Neuron (in vitro differentiated cells): Measurements from ENCODE around the gene COBLL1.
"Not testable (repeated sequence)": the region's sequence is repeated elsewhere in the genome, so short reads cannot be mapped to it uniquely, and the experiment has no call there.

ENCODE experiments used
- H2AFZ ChIP-seq: one replicate; pipeline ENCODE4 v1.6.1; 2013; ENCODE audit warnings: low read depth, mild to moderate bottlenecking, inconsistent platforms, low read length, moderate library complexity
- H3K27me3 ChIP-seq: one replicate; pipeline ENCODE4 v1.6.1; 2013; ENCODE audit warnings: low read length; ENCODE audit not compliant: insufficient read depth
- H3K36me3 ChIP-seq: one replicate; pipeline ENCODE4 v1.6.1; 2013; ENCODE audit warnings: low read length; ENCODE audit not compliant: insufficient read depth
- H3K4me1 ChIP-seq: one replicate; pipeline ENCODE4 v1.6.1; 2013; ENCODE audit warnings: low read length; ENCODE audit not compliant: insufficient read depth
- H3K4me3 ChIP-seq: 2 replicates; pipeline ENCODE4 v1.5.1; 2013; ENCODE audit warnings: mild to moderate bottlenecking, low read length, moderate library complexity
- H3K9me3 ChIP-seq: one replicate; pipeline ENCODE4 v1.6.1; 2013; ENCODE audit warnings: low read length

The COBLL1 gene

DNA sequence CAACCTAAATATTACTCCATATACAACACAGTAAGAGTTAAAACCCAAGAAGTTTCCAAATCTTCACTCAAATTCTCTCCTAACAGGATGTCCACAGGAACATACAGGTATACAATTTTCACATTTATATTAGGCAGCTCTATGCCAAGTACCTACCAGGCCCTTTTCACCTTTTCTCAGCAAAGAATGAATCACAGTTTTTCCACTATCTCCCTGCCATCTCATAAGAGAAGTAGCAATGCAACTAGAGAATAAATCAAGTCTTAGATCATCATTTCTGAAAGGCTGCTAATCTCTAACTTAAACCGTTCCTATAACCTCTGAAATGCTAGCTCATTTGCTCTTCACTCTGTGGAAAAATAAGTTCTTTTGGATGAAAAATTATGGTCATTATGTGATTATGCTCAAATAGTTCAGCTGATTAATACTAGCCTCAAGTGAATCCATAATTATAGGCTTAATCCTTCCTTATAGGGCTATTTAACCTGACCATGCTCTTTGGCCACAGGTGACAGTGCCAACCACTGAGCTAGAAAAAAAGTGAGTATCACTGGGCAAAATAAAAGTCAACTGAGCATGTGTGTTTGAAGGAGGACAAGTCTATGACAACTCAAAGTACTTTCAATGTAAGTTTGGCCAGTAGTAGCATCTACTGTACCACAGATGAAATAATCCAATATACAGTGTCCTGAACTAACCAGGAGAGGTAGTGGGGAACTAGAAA, 79.7 kb downstream of the COBLL1 start:
- no peaks in the 10 kb centered on the region for H3K36me3 ChIP-seq
- peaks cover 2% of the 10 kb centered on the region for H3K9me3 ChIP-seq
- H3K4me1 ChIP-seq, result no peaks in the 10 kb centered on the region
- no peak overlapping the region for H2AFZ ChIP-seq
- H3K4me3 ChIP-seq, result no peak overlapping the region
- H3K27me3 ChIP-seq, result no peaks in the 10 kb centered on the region

DNA sequence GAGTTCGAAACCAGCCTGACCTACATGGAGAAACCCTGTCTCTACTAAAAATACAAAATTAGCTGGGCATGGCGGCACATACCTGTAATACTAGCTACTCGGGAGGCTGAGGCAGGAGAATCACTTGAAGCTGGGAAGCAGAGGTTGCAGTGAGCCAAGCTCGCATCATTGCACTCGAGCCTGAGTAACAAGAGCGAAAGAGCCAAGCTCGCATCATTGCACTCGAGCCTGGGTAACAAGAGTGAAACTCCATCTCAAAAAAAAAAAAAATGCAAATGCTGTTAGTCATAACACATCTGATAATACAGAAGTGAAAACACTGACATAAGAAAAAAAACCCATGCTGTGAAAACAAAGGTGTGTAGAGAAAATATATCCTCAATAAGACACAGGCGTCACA, 80.4 kb downstream of the COBLL1 start:
- H3K9me3 ChIP-seq, H2AFZ ChIP-seq, H3K4me1 ChIP-seq, H3K4me3 ChIP-seq, H3K27me3 ChIP-seq, H3K36me3 ChIP-seq: not testable (repeated sequence)

DNA sequence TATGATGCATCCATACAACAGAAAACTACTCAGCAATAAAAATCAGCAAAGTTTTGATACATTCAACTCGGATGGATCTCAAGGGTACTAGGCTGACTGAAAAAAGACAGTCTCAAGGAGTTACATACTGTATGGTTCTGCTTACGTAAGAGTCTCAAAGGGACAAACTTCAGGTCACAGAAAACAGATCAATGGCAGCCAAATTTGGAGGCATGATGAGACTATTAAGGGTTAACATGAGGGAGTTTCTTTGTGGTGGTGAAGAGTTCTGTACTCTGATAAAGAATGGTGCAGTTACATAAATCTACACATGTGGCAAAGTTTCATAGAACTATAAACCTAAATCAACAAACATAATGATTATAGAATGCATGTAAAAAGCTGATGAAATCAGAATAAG, 81.4 kb downstream of the COBLL1 start:
- Histone ChIP-seq H3K9me3 (peaks cover 2% of the 10 kb centered on the region), H2AFZ (no peak overlapping the region), H3K27me3 (no peaks in the 10 kb centered on the region), H3K4me1 (no peaks in the 10 kb centered on the region), H3K36me3 (no peaks in the 10 kb centered on the region), H3K4me3 (no peak overlapping the region)

DNA sequence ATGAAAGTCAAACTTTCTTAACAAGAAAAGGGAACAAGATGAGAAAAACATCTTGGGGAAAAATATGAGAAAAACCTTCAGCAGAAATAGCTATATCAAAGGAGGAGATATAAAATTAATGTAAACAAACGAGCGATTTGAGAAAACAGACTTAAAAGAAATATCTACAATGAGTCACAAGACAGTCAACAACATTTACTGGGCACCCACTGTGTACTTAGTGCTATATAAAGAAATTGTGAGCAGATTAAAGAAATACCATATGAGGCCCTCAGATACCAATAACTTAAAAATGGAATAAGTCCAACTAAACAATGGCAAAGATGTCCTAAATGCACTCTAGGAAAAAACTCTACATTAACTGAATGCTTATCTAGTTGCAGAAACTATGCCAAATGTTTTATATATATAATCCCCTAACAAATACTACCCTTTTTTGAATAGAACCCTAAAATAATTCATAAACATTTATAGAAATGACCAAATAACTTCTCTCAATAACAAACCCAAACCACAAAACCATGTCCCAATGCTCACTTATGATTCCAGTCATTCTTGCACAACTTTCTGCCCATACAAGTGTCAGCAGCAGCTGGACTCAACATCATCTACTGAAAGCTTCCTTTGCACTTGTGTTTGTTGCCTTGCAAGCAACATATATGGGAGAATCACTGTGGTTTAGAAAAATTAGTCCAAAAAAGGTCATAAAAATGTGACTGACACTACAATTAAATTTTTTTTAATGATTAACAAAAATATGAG, 83.5 kb downstream of the COBLL1 start:
- Histone ChIP-seq H3K36me3 (no peaks in the 10 kb centered on the region), H2AFZ (no peak overlapping the region), H3K4me1 (no peaks in the 10 kb centered on the region), H3K9me3 (no peaks in the 10 kb centered on the region), H3K4me3 (no peak overlapping the region), H3K27me3 (no peaks in the 10 kb centered on the region)

DNA sequence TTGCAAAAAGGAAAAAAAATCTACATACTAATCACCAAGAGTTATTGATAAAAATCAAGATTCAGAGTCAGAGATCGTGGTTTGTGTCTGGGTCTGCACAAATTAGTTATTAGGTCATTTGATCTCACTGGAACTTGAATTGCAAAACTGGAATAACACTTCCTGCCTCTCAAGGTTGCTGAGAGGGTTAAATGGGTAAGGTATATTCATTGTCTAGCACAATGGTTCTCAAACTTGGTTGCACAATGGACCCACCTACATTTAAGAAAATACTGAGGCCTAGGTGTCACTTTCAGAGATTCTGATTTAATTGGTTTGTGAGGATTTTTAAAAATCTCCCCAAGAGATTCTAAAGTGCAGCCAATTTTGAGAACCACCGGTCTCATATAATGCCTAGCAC, 84.8 kb downstream of the COBLL1 start:
- no peaks in the 10 kb centered on the region for H3K4me1 ChIP-seq
- H3K4me3 ChIP-seq, result no peak overlapping the region
- no peak overlapping the region for H2AFZ ChIP-seq
- no peaks in the 10 kb centered on the region for H3K27me3 ChIP-seq
- no peaks in the 10 kb centered on the region for H3K9me3 ChIP-seq
- H3K36me3 ChIP-seq, result no peaks in the 10 kb centered on the region

DNA sequence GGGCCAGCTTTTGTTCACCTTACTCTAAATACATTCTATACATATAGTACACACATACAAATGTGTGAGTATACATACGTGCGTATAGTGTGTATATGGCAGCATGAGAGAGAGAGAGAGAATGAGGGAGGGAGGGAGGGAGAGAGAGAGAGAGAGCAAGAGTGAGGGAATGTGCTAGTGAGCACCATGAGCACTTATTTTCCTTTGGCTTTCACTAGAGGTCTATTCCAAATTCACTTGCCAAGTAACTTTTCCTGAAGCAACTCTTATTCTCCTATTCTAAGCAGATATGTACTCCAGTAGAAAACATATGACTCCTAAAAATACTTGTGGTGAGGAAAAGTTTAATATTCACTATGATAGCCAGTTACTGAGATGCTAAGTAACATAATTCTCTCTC, 85.7 kb downstream of the COBLL1 start:
- H3K27me3 ChIP-seq, result no peaks in the 10 kb centered on the region
- H3K4me1 ChIP-seq, result no peaks in the 10 kb centered on the region
- H3K9me3 ChIP-seq, result no peaks in the 10 kb centered on the region
- H2AFZ ChIP-seq, result no peak overlapping the region
- H3K4me3 ChIP-seq, result no peak overlapping the region
- H3K36me3 ChIP-seq, result no peaks in the 10 kb centered on the region

DNA sequence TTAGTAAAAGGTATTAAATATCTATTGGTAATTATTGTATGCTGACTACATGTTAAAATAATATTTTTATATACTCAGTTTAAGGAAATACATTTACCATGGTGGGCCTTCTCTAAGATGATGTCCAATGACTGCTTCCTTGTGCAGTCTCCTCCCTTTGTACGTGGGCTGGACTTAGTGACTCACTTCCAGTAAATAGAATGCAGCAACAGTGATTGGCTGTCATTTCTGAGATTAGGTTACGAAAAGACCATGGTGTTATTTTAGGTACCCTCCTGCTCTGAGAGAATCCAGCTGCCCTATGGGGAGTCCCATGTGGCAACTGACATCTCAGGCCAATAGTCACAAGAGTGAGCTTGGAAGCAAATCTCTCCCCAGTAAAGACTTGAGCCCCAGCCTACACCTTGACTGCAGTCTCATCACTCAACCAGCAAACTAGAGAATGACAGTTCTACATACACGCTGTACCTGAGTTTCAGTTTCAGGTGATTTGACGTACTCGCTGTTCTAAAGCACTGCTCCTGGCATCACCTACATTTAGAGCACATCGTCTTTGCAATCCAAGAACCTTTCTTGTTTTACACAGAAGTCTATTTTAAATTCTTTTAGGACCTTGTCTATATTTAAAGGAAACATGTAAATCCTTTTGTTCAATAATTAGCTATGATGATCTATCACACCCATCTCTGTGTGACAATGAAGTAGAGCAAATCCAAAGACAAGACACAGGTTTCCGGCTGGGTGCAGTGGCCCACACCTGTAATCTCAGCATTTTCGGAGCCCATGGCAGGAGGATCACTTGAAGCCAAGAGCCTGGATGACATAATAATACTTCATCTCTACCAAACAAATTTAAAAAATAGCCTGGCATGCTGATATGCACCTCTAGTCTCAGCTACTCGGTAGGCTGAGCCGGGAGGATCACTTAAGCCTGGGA, 87.2 kb downstream of the COBLL1 start:
- Histone ChIP-seq H3K4me1 (no peaks in the 10 kb centered on the region), H3K36me3 (no peaks in the 10 kb centered on the region), H2AFZ (no peak overlapping the region), H3K9me3 (no peaks in the 10 kb centered on the region), H3K27me3 (no peaks in the 10 kb centered on the region), H3K4me3 (no peak overlapping the region)

DNA sequence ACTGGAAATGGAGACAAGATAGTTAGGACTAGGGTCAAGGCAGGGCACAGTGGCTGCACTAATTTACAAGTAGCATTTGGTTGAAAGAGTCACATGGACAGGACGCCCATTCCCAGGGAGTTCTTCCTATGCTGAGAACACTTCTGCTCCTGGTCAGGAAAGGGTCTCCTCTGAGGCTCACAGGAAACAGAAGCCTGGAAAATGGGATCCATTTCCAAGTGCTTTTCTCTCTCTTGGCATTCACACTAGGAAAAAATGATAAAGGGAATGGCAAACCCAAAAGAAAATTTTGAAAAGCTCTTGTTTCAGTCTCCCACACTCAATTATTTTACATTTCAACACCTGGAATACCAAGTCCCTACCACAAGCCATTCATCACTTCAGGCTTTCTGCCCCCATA, 88.7 kb downstream of the COBLL1 start:
- no peaks in the 10 kb centered on the region for H3K4me1 ChIP-seq
- H3K36me3 ChIP-seq, result no peaks in the 10 kb centered on the region
- no peak overlapping the region for H3K4me3 ChIP-seq

DNA sequence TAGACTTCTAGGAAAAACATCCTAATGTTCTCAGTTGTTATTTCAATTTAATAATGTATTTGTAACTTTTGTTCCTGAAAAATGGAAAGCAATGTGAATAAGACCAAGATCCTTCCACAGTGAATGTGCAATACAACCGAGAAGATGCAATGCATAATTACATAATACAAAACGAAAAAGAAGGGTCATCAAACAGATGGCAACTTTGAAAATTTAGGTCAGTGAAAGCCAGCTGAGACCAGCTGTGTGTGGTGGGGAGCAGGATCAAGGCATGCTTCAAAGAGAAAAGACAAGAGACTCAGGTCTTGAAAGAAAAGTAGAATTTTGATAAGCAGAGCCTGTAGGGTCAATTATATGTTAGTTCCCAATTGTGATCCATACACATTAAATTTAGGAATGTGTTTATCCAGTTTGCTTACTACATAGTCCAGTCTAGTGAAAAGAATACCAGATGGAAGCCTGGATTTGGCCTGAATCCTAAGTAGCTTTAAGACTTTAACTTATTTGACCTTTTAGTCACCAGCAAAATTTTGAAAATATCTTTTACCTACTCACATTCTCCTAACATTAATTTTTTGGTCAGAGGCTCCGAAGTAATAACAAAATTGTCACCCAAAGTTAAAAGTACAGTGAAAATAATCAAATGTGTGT, 93.7 kb downstream of the COBLL1 start:
- no peaks in the 10 kb centered on the region for H3K27me3 ChIP-seq
- no peaks in the 10 kb centered on the region for H3K9me3 ChIP-seq

More for the DNA sequence above, 88.7 kb downstream of the COBLL1 start:
- no peak overlapping the region for H2AFZ ChIP-seq
- no peaks in the 10 kb centered on the region for H3K27me3 ChIP-seq
- no peaks in the 10 kb centered on the region for H3K9me3 ChIP-seq

DNA sequence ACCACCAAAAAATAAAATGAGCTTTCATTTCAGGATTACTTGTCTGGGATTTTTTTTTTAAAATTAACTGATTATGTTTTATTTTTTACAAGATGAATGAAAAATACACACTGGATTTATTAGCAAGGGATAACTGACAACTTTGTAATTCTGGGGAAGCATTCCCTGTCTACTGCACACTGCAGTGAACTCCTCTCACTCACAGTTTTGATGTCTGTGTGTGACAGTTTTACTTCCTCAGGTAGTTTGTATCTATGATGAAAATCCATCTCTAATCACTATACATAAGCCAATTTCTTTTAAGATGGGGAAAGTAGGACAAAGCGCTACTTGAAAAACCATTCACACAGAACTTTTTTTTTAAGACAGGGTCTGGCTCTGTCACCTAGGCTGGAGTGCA, 94.5 kb downstream of the COBLL1 start:
- Histone ChIP-seq H2AFZ (no peak overlapping the region), H3K4me3 (no peak overlapping the region), H3K9me3 (no peaks in the 10 kb centered on the region), H3K36me3 (no peaks in the 10 kb centered on the region), H3K27me3 (no peaks in the 10 kb centered on the region), H3K4me1 (no peaks in the 10 kb centered on the region)

More for the DNA sequence above, 93.7 kb downstream of the COBLL1 start:
- Histone ChIP-seq H3K36me3 (no peaks in the 10 kb centered on the region), H3K4me3 (no peak overlapping the region), H3K4me1 (no peaks in the 10 kb centered on the region), H2AFZ (no peak overlapping the region)

DNA sequence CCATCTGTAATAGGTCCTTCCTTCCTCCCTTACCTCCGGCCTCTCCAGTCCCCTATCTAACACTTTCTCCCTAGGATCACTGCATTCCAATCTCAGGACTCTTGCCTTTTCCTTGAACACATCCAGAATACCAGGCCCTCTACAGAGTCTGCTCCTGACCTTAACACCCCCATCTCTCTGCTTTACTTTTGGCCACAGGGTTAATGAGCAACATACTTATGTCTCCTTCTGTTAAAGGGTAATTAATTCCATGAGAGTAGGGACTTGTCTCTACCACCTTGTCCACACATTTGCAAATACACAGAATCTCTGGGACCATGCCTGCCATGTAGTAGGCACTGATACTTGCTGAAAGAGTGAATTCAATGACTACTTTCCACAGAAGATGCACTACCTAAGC, 94.9 kb downstream of the COBLL1 start:
- no peaks in the 10 kb centered on the region for H3K9me3 ChIP-seq
- no peak overlapping the region for H3K4me3 ChIP-seq
- H3K36me3 ChIP-seq, result no peaks in the 10 kb centered on the region
- H3K27me3 ChIP-seq, result no peaks in the 10 kb centered on the region
- no peaks in the 10 kb centered on the region for H3K4me1 ChIP-seq
- H2AFZ ChIP-seq, result no peak overlapping the region

DNA sequence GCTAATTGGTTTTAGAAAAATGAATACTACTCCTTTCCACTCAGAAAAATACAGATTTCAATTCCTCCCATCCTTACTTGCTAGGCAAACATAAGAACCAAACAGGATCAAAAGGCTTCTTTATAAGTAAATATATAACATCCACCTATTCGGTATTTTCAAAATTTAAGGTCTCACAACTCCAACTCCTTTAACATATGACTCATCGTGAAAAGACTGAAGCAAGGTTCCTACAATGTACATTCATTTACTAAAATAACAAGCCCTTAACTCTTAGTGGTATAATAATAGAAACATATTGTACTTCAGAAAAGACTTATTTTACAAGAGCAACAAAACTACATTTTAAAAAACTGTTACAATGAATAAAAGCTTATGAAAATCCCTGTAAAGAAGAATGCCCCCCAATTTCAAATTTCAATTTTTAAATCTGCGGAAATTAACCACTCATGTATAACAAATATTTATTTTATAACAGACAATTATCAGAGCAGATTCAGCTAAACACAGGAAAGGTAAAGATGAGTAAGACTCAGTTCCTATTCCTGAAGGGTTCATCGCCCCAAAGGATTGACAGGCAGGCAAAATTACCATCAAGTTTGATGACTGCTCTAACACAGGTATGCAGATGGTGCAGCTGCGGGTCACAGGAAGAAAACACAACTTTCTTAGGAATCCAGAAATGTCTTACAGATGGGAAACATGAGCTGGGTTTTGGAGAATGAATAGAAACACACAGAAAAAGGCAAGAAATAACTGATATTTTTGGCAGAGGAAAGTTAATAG, 96.4 kb downstream of the COBLL1 start:
- Histone ChIP-seq H3K4me3 (no peak overlapping the region), H3K27me3 (no peaks in the 10 kb centered on the region), H2AFZ (no peak overlapping the region), H3K36me3 (no peaks in the 10 kb centered on the region), H3K9me3 (no peaks in the 10 kb centered on the region), H3K4me1 (no peaks in the 10 kb centered on the region)
